ENCODE results near the gene FCF1. TPM values are rescaled to one million over a fixed set of nuclear protein-coding genes. Genes with fewer than 3 reads are reported as not detected.

Gene FCF1
- total RNA-seq, 2 donors from 2014 or later: 40.3 to 42.2 TPM

- Histone ChIP-seq H3K4me3 (no peak overlapping the region), H3K36me3 (no peaks in the 10 kb centered on the region), H3K9ac (ENCODE audit: low read depth in 2 of 2, low read length in 2 of 2) (no peak overlapping the region), H3K4me1 (no peaks in the 10 kb centered on the region), H3K27ac (no peak overlapping the region), H3K9me3 (no peaks in the 10 kb centered on the region), H3K27me3 (no peaks in the 10 kb centered on the region)
- intact Hi-C loops (cut with DNase I): no loop called here
- TF ChIP-seq, protein P1, sequence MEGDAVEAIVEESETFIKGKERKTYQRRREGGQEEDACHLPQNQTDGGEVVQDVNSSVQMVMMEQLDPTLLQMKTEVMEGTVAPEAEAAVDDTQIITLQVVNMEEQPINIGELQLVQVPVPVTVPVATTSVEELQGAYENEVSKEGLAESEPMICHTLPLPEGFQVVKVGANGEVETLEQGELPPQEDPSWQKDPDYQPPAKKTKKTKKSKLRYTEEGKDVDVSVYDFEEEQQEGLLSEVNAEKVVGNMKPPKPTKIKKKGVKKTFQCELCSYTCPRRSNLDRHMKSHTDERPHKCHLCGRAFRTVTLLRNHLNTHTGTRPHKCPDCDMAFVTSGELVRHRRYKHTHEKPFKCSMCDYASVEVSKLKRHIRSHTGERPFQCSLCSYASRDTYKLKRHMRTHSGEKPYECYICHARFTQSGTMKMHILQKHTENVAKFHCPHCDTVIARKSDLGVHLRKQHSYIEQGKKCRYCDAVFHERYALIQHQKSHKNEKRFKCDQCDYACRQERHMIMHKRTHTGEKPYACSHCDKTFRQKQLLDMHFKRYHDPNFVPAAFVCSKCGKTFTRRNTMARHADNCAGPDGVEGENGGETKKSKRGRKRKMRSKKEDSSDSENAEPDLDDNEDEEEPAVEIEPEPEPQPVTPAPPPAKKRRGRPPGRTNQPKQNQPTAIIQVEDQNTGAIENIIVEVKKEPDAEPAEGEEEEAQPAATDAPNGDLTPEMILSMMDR (IDR thresholded peaks at IDR 0.05): no peak
- no peak for DNase-seq
Measured at GRCh38 chr14:74733221-74733620, 20.3 kb downstream of the FCF1 start.

GRCh38 chr14:74735125-74735524 is 22.2 kb downstream of the FCF1 start:
- no peak for DNase-seq
- no peaks in the 10 kb centered on the region for H3K27me3 ChIP-seq
- H3K9me3 ChIP-seq: no peaks in the 10 kb centered on the region
- no peak overlapping the region for H3K9ac ChIP-seq (ENCODE audit: low read depth in 2 of 2, low read length in 2 of 2)
- no peak overlapping the region for H3K27ac ChIP-seq
- intact Hi-C loops (cut with DNase I): no loop called here
- no peaks in the 10 kb centered on the region for H3K4me1 ChIP-seq
- TF ChIP-seq, protein P1 (IDR thresholded peaks at IDR 0.05): no peak
- no peak overlapping the region for H3K4me3 ChIP-seq
- H3K36me3 ChIP-seq: no peaks in the 10 kb centered on the region

- no peak for DNase-seq
- intact Hi-C loops (cut with DNase I): no loop called here
- Histone ChIP-seq H3K4me1 (no peaks in the 10 kb centered on the region), H3K9me3 (no peaks in the 10 kb centered on the region), H3K9ac (ENCODE audit: low read depth in 2 of 2, low read length in 2 of 2) (no peak overlapping the region), H3K27ac (no peak overlapping the region), H3K36me3 (no peaks in the 10 kb centered on the region), H3K4me3 (no peak overlapping the region), H3K27me3 (no peaks in the 10 kb centered on the region)
- TF ChIP-seq, protein P1 (IDR thresholded peaks at IDR 0.05): no peak
Measured at GRCh38 chr14:74737753-74738325, 24.9 kb downstream of the FCF1 start.

GRCh38 chr14:74739293-74740030 is 26.5 kb downstream of the FCF1 start:
- Histone ChIP-seq H3K9ac (ENCODE audit: low read depth in 2 of 2, low read length in 2 of 2) (no peak overlapping the region), H3K36me3 (no peaks in the 10 kb centered on the region), H3K4me1 (no peaks in the 10 kb centered on the region), H3K27me3 (no peaks in the 10 kb centered on the region), H3K27ac (no peak overlapping the region), H3K9me3 (no peaks in the 10 kb centered on the region), H3K4me3 (no peak overlapping the region)
- intact Hi-C loops (cut with DNase I): no loop called here
- TF ChIP-seq, protein P1 (IDR thresholded peaks at IDR 0.05): no peak
- no peak for DNase-seq

DNA sequence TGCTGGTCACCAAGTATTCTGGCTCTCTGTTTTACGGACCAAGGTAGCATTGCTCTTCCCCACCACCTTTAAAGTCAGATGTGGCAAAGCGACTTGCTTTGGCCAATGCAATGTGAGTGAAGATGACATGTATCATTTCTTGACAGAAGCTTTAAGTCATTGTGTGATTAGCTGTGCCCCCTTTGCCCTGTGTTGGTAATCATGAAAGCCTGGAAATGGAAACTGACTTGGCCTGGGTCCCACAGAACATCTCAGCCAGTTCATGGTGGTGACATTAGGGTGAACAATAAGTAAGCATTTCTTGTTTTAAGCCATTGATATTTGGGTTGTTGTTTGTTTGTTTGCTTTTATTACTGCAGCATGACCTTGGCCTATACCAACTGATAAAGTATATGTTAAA is 34.3 kb downstream of the FCF1 start:
- Histone ChIP-seq H3K27ac (no peak overlapping the region), H3K9ac (ENCODE audit: low read depth in 2 of 2, low read length in 2 of 2) (no peak overlapping the region), H3K4me3 (no peak overlapping the region), H3K4me1 (no peaks in the 10 kb centered on the region), H3K9me3 (no peaks in the 10 kb centered on the region), H3K36me3 (no peaks in the 10 kb centered on the region), H3K27me3 (no peaks in the 10 kb centered on the region)
- intact Hi-C loops (cut with DNase I): no loop called here
- no peak for DNase-seq
- TF ChIP-seq, protein P1 (IDR thresholded peaks at IDR 0.05): no peak
